NCI-H128 (cell line): Measurements from ENCODE around the gene ARFGEF2.
"Not testable (repeated sequence)": the region's sequence is repeated elsewhere in the genome, so short reads cannot be mapped to it uniquely, and the experiment has no call there.

Experiments used
- DNase-seq: peaks from one replicate; lab custom pipeline; 2025; ENCODE audit not compliant: unreplicated experiment; lab: John Stamatoyannopoulos, UW

Gene ARFGEF2

DNA sequence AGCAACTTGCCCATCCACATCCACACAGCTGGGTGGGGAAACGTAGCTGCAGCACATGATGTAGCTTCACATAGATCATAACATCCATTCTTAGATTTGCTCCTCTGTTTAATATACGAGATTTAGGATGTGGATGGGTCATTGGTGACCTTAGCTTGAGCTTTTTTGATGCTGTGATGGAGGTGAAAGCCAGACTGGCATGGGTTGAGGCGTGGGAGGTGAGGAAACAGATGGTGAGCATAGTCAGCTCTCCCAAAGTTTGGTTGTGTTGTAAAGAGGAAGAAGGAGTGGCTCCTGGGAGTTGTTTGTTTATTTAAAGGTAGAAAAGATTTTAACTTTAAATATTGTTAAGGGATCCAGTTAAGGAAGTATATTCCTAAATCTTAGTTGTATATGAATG, 5.3 kb downstream of the ARFGEF2 start:
- no peak for DNase-seq

DNA sequence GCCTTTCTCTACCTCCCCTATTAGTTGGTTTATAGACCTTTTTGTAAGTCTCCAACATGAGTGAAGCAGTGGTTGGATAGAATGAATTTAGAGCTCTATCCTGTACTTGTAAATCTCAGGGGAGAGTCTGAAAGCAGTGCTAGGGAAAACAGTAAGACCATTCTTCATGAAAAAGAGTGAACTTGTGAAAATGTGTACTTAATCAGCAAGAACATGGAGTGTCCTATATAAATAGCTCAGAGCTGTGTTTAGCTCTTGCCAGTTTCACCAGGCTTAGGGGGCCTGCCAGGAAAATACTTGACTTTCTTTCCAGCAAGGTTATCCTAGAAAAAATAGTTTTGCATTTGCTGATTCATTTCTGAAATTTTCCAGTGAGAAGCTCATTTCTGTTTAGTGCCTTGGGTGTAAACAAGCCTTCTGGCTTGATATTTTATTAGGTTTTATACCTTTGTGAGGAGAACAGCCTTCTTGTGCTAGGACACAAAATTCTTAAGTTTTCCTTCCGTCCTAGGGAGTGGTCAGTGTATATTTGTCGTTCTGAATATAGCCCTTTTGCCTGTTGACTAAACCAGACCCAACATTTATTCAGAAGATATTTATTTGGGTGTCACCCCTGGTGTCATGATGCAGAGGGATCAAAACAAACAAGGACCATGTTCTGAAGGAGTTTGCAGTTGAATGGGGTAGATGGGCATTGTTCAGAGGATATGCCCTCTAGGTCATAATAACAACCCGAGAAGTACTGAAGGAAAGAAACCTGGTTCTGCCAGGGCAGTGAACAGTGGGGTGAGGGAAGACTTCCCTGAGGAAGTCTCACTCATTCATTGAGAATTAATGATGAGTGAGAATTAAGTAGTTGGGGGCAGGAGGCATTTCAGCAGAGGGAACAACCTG, 7.6 kb downstream of the ARFGEF2 start:
- DNase-seq, result no peak

DNA sequence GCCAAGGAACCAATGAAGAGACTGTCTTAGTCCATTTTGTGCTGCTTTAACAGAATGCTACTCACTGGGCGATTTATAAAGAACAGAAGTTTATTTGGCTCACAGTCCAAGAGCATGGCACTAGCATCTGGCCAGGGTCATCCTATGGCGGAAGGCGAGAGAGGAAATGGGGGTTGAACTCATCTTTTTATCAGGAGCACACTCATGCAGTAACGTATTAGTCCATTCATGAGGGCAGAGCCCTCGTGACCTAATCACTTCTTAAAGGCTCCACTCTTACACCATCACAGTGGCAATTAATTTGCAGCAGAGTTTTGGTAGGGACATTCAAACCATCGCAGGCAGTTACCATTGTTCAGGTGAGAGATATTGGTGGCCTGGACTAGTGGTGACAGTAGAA, 8.5 kb downstream of the ARFGEF2 start:
- DNase-seq, result no peak

DNA sequence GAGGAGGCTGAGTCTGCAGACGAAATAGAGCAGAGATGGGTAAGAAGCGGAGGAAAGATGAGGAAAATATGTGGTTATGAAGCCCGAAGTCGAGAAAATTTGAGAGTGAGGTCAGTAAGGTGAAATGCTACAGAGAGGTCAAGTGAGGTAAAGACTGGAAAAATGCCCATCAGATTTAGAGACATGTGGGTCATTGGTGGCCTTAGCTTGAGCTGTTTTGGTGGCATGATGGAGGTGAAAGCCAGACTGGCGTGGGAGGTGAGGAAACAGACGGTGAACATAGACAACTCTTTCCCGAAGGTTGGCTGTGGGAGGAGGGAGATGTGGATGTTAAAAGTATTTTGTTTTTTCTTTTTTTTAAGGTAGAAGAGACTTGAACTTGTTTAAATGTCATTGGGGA, 9.4 kb downstream of the ARFGEF2 start:
- no peak for DNase-seq

DNA sequence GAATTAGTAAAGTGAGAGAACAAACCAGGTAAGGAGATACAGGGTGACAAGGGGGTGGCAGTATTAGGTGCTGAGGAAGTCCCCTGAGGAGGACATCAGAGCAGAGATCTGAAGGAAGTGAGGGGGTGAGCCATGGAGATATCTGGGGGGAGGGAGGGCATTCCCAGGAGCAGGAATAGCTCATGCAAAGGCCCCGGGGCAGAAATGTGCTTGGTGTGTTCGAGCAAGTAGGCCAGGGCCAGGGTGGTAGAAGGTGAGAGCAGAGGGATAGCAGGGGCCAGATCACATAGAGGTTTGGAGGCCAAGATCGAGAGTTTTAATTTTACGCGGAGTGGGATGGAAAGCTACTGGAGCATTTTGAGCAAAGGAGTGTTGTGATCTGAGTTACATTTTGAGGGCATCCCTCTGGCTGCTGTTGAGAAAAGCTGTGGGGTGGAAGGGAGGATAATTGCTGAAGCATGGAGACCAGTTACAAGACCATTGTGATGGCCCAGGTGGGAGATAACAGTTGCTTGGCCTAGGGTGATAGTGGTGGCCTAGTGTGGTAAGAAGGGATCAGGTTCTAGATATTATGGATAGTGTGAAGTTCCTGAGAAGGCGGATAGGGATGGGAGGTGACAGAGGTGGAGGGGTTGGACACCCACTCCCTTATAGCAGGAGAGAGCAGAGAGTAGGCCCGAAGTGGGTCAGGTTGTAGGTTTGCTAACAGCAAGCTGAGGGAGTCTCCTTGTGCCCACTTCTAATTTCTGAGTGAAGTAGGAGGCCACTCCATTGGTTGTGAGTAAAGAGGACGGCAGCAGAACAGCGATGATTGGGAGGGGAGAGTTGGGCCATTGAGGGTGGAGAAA, 10.2 kb downstream of the ARFGEF2 start:
- no peak for DNase-seq

DNA sequence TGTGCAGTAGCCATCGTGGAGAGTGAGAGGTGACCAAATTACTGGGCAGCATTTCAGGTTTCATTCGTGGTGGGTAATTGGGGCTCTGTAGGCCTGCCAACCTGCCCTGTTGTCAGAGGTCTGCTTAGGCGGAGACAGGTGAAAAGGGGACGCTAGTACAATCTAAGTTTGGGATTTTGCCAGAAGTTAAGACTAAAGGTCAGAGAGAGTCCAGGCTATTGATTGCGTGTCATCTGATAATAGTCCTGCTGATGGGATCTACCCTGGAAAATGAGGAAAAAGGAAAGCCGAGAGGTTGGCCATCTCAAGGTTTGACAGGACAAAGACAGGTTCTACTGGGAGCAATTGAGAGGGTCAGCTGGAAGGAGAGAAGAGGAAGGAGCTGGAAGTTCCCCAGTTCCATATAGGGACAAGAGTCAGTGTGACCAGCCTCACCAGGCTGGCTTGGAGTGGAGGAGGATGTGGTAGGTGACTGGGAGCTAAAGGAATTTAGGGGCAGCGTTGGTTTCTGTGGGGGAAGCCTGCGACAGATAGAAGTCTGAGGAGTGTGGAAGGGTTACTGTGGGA, 10.9 kb downstream of the ARFGEF2 start:
- no peak for DNase-seq

DNA sequence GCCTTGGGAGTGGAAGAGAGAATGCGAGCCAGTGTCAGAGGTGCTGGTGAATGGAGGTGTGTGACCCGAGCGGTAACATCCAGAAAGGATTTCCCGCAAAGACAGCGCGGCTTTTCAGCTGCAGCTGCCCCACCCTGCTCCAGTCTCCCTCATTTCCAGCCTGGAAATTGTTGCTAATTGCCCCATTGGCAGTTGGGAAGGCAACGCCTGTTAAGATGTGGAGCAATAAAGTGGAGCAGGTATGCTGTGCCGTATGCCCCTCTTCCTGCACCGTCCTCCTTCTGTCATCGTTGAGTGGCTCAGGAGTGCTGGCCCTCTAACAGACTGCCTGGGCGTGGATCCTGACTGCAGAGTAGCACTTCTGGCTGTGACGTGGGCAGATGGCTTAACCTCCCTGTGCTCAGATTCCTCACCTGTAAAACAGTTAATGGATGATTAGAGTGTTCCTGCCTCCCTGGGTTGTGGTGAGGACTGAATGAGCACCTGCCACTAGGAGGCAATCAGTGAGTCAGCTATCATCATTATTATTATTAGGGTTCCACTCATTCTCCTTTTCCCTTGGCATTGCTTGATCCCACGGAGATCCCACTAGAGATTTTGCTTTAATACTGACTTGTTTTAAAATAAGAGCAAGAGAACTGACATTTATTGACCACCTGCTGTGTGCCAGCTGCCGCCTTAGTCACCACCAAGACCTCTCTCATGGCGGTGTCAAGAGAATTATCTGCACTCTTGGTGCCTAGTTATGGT, 11.7 kb downstream of the ARFGEF2 start:
- DNase-seq, result peak; percentile 51

DNA sequence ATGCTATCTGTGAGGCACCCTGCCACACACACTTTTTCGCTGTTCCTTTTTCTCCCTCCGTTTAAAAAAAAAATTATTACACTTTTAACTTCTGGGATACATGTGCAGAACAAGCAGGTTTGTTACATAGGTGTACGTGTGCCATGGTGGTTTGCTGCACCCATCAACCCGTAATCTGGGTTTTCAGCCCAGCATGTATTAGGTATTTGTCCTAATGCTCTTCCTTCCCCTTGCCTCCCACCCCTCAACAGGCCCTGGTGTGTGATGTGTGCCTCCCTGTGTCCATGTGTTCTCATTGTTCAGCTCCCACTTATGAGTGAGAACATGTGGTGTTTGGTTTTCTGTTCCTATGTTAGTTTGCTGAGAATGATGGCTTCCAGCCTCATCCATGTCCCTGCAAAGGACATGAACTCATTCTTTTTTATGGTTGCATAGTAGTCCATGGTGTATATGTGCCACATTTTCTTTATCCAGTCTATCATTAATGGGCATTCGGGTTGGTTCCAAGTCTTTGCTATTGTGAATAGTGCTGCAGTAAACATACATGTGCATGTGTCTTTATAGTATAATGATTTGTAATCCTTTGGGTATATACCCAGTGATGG, 12.9 kb downstream of the ARFGEF2 start:
- DNase-seq, result not testable (repeated sequence)

DNA sequence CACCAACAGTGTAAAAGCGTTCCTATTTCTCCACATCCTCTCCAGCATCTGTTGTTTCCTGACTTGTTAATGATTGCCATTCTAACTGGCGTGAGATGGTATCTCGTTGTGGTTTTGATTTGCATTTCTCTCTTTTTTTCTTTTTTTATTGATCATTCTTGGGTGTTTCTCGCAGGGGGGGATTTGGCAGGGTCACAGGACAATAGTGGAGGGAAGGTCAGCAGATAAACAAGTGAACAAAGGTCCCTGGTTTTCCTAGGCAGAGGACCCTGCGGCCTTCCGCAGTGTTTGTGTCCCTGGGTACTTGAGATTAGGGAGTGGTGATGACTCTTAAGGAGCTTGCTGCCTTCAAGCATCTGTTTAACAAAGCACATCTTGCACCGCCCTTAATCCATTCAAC, 13.5 kb downstream of the ARFGEF2 start:
- DNase-seq, result not testable (repeated sequence)

DNA sequence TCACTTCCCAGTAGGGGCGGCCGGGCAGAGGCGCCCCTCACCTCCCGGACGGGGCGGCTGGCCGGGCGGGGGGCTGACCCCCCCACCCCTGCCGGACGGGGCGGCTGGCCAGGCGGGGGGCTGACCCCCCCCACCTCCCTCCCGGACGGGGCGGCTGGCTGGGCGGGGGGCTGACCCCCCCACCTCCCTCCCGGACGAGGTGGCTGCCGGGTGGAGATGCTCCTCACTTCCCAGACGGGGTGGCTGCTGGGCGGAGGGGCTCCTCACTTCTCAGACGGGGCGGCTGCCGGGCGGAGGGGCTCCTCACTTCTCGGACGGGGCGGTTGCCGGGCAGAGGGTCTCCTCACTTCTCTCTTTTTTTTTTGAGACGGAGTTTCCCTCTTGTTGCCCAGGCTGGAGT, 14.7 kb downstream of the ARFGEF2 start:
- not testable (repeated sequence) for DNase-seq

DNA sequence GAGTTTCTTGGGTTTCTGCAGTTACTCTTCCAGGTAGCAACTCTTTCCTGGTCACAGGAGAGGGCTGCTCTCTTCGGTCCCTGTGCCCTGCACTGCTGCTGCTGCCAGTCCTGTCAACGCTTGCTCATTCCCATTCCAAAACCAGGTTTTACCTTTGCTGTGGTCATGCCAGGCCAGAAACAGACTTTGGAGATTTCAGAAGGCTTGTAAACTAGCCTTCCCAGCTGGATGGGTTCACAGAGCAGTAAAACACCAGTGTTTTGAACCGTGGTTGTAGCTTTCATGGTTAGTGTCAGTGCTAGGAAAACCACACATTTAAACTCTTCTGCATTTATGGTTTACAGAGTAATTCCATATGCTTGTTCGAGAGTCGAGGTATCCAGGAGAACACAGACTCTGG, 16.2 kb downstream of the ARFGEF2 start:
- no peak for DNase-seq

DNA sequence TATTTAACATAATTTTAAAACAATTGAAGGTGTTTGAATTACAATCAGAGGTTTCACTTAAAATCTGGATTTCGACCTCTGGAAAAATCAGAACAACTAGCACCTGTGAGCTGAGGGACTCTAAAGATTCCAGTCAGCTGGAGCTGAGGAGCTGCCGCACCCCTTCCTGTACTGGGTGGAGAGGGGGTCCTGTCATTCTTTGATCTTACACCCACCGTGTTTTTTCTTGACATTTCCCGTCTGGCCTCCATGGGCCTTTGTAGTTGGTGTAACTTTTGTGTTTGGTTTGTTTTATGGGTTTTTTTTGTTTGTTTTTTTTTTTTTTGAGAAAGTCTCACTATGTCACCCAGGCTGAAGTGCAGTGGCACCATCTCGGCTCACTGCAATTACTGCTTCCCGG, 17.2 kb downstream of the ARFGEF2 start:
- no peak for DNase-seq

DNA sequence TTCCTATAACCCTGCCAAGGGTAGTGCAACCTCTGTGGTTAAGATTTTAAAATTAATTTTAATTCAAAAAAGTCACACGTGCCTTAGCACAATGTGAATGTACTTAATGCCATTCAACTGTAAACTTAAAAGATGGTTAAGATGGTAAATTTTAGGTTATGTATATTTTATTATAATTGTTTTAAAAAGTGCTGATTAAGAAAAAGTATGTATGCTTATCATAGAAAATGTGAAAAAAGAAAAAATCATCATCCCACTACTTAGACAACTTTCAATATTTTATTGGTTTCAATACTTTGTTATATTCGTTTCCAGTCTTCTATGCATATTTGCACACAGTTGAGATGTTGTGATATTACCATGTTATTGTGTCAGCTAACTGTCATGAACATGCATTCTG, 18.7 kb downstream of the ARFGEF2 start:
- DNase-seq, result no peak

DNA sequence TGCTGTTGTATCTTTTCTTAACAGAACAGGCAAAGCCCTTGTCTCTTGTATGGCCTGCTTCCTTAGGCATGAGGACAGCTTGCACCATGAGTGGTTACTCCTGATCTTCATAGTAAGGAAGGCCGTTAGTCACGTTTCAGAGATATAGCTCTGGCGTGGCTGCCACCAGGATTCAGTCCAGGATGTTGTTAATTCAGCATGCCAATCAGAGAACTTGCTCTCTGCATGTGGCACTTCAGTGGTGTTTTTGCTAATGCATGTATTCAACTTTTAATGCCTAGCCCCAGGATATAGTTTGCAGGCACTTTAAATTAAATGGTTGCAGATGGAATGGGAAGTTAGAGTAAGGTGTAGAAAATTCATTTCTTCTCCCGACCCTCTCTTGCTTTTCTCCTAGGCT, 20.0 kb downstream of the ARFGEF2 start:
- DNase-seq, result no peak

DNA sequence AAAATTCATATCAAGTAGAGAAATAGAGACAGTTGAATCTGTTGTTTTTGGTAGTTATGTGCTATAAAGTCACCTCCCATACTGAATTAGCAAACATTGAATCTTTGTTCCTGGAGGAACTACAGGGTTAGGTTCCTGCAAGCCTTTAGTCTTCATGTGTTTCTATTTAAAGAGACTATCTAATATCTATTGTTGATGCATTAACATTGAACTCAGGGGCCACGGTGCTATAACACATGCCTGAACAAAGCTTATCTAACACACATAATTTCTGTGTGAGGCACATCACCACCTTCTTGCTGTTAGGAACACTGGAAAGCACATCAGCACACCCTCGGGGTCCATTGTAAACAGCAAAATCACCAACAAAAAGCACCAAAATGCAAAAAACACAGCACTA, 21.2 kb downstream of the ARFGEF2 start:
- no peak for DNase-seq

DNA sequence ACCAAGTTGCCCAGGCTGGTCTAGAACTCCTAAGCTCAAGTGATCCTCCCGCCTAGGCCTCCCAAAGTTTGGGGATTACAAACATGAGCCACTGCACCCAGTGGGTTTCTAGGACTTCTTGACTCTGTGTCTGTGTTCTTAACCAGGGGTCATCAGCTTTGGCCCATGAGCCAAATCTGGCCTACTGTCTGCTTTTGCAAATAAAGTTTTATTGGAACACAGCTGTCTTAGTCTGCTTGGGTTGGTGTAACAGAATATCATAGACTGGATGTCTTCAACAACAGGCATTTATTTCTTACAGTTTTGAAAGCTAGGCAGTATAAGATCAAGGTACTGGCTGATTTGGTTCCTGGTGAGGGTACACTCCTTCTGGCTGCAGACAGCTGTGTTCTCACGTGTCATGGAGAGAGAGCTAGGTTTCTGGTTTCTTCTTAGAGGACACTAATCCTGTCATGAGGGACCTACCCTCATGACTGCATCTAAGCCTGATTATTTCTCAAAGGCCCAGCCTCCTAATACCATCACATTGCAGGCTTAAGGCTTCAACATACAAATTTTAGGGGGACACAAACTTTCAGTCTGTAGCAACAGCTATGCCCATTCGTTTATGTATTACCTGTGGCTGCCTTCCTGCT, 23.3 kb downstream of the ARFGEF2 start:
- DNase-seq, result no peak

DNA sequence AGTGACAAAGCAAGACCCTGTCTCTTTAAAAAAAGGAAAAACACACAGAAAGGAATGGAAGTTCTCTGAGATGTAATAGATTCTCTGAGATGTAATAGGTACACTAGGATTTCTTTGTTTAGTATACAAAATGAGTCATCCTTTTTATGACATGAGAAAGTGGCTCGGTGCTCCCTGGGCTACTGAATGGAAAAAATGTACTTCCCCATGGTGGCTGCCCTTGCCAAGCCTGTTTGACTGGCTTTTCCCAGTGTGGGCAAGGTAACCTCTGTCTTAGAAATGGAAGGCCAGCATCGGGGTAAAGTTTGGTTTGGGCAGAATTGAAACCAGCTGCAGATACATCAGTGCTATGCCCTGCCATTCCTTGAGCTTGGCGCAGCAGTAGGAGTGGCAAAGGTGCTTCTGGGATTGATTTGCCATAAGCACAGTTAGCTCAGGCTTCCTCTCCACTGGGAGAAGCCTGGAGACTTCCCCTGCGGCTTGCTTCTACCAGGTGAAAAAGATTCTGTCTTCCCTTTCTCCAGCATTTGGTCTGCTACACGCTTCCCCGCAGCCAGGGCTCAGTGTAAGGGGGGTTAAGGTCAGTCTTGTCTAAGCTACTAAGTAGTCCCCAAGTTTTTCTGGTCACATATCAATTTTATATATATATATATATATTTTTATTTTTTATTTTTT, 24.5 kb downstream of the ARFGEF2 start:
- DNase-seq, result no peak

DNA sequence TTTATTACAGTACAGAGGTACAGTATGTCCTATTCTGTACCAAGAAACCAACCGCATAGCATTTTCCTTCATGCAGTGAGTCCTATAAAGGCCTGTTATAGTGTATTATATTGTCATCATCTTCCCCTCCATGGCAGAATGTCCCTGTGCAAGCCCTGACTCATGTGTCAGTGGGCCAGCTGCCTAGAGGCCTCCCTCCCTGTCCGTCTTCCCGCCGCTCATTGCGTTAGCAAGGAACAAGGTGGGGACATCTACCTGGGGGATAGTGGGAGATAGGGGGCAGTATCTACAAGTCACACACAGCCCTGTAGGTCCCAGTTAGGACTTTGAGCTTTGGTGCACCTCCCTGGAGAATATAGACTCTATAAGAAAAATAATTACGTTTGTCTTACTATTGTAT, 27.1 kb downstream of the ARFGEF2 start:
- DNase-seq, result no peak

DNA sequence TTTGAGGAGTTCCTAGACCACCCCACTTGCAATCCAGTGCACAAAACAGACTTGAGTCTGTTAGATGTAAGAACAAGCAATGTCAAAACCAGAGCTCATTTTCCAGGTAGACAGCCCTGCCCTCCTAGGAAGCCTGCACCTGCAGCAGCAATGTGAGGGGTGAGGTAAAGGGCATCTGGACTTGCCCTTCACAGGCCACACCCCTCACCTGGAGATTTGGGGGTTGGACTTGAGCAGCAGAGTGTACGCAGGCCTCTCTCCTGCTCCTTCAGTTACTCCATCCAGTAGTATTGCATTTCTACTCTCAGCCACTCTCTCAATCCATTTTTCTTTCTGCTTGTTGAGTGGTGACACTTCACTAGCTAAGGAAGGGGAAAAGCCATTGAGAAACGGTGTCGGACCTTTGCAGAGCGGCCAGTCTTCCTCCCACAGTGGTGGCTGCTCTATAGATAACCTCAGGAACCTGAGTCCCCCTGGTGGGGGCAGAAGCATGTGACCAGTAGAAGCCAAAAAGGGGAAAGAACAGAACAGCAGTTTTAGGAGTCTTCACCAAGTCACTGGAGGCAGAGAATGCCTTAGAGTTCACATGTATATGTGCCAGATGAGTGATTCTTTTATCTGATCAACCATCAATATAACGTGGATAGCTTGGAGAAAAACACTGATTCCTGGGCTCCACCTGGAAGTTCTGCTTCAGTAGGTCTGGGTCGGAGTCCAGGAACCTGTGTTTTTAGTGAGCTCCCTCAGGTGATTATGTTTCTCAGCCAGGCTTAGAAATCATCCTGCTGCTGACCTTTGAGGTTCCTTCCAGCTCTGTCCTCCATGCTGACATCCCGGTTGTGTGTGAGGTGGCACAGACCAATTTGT, 28.0 kb downstream of the ARFGEF2 start:
- no peak for DNase-seq
